HG03575 (cell line): ENCODE data around the gene ABL1.

Source experiments
- ATAC-seq: cut with Tn5 transposase; IDR thresholded peaks from one replicate; pipeline ENCODE4 v1.9.1; 2021; ENCODE audit not compliant: unreplicated experiment, insufficient number of reproducible peaks, low FRiP score; ENCODE audit errors: extremely low read depth

Gene ABL1

GRCh38 chr9:130866474-130866965 is 31.5 kb downstream of the ABL1 start:
- no peak for ATAC-seq

- no peak for ATAC-seq
Observed at GRCh38 chr9:130867556-130867955, 32.5 kb downstream of the ABL1 start.

- no peak for ATAC-seq
Observed at GRCh38 chr9:130868230-130868629, 33.2 kb downstream of the ABL1 start.

GRCh38 chr9:130869250-130869649 is 34.2 kb downstream of the ABL1 start:
- ATAC-seq: no peak

GRCh38 chr9:130870491-130871381 is 35.7 kb downstream of the ABL1 start:
- ATAC-seq: no peak

- no peak for ATAC-seq
Observed at GRCh38 chr9:130871395-130872062, 36.5 kb downstream of the ABL1 start.

DNA sequence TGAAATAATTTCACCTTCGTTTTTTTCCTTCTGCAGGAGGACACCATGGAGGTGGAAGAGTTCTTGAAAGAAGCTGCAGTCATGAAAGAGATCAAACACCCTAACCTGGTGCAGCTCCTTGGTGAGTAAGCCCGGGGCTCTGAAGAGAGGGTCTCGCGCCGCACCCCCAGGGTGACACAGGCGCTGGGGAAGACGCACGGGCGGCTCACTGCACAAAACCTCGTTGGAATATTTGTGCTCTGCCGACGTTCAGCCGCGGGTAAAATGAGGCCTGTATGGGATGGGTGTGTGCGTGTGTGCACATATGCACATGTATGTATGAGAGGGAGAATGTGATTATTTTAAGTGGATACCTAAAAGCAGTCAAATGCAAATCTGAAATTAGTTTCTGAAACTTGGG is 37.0 kb downstream of the ABL1 start:
- ATAC-seq: no peak

GRCh38 chr9:130872508-130872907 is 37.5 kb downstream of the ABL1 start:
- ATAC-seq: no peak

DNA sequence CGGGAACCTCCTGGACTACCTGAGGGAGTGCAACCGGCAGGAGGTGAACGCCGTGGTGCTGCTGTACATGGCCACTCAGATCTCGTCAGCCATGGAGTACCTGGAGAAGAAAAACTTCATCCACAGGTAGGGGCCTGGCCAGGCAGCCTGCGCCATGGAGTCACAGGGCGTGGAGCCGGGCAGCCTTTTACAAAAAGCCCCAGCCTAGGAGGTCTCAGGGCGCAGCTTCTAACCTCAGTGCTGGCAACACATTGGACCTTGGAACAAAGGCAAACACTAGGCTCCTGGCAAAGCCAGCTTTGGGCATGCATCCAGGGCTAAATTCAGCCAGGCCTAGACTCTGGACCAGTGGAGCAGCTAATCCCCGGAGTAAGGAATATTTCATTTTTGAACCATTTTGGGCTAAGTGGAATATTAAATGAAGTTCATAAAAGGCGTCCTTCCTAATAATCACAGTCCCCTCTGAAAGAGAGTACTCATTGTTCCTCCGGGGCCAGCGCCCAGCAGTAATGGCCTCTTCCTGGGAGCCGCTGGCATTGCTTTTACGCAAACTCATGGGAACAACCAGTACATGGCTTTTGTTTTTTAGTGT is 38.0 kb downstream of the ABL1 start:
- no peak for ATAC-seq

DNA sequence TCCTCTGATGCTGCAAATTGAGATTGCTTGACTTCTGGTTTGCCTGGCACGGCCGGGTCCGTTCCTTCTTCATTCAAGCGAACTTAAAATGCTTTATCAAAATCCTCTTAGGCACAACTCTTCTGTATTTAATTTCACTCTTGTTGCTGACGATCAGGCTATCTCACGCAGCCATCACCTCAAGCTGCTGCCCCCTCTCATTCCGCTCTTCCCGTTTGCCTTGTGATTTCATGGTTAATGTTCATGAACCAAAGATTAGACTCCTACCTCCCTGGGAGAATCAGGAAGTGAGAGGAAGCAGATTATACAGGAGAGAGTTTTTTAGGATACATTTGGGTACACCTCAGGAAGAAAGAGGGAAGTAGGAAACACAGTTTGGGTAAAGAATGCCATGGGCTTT is 38.9 kb downstream of the ABL1 start:
- ATAC-seq: no peak

GRCh38 chr9:130874783-130875182 is 39.7 kb downstream of the ABL1 start:
- ATAC-seq: no peak

DNA sequence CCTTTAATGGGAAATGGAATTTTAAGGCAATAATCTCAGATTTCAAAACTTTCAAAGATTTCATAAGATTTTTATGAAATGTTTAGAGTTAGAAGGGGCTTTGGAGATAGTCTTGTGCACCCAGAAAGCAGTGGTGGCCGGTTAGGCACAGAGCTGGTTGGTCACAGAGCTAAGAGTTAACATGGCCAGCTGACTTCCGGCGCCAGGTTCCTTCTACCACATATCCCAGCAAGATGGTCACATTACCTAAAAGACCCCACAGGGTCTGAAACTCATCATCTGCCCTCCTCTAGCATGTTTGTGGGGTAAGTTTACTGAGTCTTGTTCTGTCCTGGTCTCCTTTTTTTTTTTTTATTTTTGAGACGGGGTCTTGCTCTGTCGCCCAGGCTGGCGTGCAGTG is 42.2 kb downstream of the ABL1 start:
- no peak for ATAC-seq

DNA sequence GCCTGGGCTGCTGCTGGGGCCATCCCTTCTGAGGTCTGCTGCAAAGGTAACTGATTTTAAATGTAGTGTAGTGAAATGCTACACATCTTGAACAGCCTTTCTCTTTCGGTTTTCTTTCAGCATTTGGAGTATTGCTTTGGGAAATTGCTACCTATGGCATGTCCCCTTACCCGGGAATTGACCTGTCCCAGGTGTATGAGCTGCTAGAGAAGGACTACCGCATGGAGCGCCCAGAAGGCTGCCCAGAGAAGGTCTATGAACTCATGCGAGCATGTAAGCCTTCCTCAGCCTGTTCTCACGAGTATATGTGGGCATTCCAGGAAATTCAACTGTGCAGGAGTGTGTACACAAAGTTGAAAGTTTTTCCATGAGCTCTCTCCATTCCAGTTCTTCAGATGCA is 43.2 kb downstream of the ABL1 start:
- ATAC-seq: no peak

DNA sequence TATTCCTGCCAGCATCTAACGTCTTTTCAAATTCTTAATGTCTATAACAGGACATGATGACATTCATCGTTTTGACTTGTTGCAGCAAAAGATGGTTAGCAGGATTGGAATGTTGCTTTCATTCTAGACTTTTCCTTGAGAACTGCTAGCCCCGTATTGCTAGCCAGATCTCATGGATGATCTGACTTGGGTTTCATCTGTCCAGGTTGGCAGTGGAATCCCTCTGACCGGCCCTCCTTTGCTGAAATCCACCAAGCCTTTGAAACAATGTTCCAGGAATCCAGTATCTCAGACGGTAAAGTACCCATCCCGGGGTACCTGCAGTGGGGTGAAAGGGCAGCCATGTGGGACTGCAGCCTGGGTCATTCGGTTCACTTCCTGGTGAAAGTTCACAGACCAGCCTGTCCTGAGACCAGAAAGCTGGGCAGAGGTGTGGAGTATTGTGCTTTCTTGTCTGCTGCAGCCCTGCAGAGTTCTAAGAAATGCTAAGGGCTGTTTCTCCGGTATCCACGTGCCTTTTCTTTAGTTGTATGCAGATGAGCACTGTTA is 44.9 kb downstream of the ABL1 start:
- no peak for ATAC-seq

GRCh38 chr9:130880599-130881220 is 45.7 kb downstream of the ABL1 start:
- ATAC-seq: no peak

DNA sequence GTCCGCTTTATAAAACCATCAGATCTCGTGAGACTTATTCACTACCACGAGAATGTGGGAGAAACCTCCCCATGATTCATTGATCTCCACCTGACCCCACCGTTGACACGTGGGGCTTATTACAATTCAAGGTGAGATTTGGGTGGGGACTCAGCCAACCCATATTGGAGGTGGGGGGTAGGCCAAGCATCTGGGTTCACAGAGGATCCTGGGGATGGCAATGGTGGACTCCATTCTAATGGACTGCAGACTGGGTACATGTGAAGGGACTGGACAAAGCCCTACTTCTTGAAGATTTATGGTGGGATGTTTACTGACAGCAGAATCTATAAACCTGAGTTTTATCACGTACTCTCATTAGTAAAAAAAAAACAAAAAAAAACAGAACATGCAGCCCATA is 46.5 kb downstream of the ABL1 start:
- ATAC-seq: no peak

GRCh38 chr9:130882696-130883225 is 47.7 kb downstream of the ABL1 start:
- no peak for ATAC-seq

- no peak for ATAC-seq
Observed at GRCh38 chr9:130883479-130883878, 48.4 kb downstream of the ABL1 start.

DNA sequence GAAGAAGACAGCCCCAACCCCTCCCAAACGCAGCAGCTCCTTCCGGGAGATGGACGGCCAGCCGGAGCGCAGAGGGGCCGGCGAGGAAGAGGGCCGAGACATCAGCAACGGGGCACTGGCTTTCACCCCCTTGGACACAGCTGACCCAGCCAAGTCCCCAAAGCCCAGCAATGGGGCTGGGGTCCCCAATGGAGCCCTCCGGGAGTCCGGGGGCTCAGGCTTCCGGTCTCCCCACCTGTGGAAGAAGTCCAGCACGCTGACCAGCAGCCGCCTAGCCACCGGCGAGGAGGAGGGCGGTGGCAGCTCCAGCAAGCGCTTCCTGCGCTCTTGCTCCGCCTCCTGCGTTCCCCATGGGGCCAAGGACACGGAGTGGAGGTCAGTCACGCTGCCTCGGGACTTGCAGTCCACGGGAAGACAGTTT is 49.1 kb downstream of the ABL1 start:
- ATAC-seq: no peak
